Suppressor macrophage (primary cell): Measurements from ENCODE around the gene ATP6V1C2.
"Not testable (repeated sequence)": the region's sequence is repeated elsewhere in the genome, so short reads cannot be mapped to it uniquely, and the experiment has no call there.

ENCODE experiments used
- DNase-seq, 4 experiments: peaks; one replicate each; pipeline ENCODE4 v3.0.0-alpha.2; 2020 to 2022

ATP6V1C2 gene

GRCh38 chr2:10786240-10786982 lies 65.0 kb downstream of the ATP6V1C2 start:
- no peak for DNase-seq

GRCh38 chr2:10787176-10787968 lies 65.9 kb downstream of the ATP6V1C2 start:
- peak; percentile 16 to 57 (median 37) for DNase-seq

GRCh38 chr2:10788855-10789254 lies 67.4 kb downstream of the ATP6V1C2 start:
- no peak for DNase-seq

- no peak for DNase-seq
Measured at GRCh38 chr2:10790228-10790973, 69.0 kb downstream of the ATP6V1C2 start.

GRCh38 chr2:10792001-10792634 lies 70.7 kb downstream of the ATP6V1C2 start:
- no peak for DNase-seq

- no peak for DNase-seq
Measured at GRCh38 chr2:10792660-10793400, 71.4 kb downstream of the ATP6V1C2 start.

GRCh38 chr2:10793816-10794215 lies 72.4 kb downstream of the ATP6V1C2 start:
- no peak for DNase-seq

GRCh38 chr2:10794876-10795275 lies 73.4 kb downstream of the ATP6V1C2 start:
- no peak for DNase-seq

GRCh38 chr2:10795508-10796046 lies 74.1 kb downstream of the ATP6V1C2 start:
- no peak for DNase-seq

GRCh38 chr2:10796703-10797102 lies 75.3 kb downstream of the ATP6V1C2 start:
- no peak for DNase-seq

GRCh38 chr2:10798783-10799182 lies 77.4 kb downstream of the ATP6V1C2 start:
- DNase-seq = no peak

- no peak for DNase-seq
Measured at GRCh38 chr2:10800163-10800562, 78.7 kb downstream of the ATP6V1C2 start.

- DNase-seq = no peak
Measured at GRCh38 chr2:10802657-10803056, 81.2 kb downstream of the ATP6V1C2 start.

GRCh38 chr2:10805990-10806389 lies 84.6 kb downstream of the ATP6V1C2 start:
- DNase-seq = not testable (repeated sequence)

GRCh38 chr2:10806543-10806942 lies 85.1 kb downstream of the ATP6V1C2 start:
- DNase-seq = no peak

GRCh38 chr2:10810202-10811161 lies 89.1 kb downstream of the ATP6V1C2 start:
- DNase-seq = peak in 2 of 4 experiments; percentile 16 to 28

- peak in 1 of 4 experiments; percentile 22 for DNase-seq
Measured at GRCh38 chr2:10811517-10811916, 90.1 kb downstream of the ATP6V1C2 start.

GRCh38 chr2:10812362-10813162 lies 91.1 kb downstream of the ATP6V1C2 start, which contains the start of gene PDIA6:
Gene PDIA6 (minus strand): TSS chr2:10812785. CDS start chr2:10812696, 89 bp downstream.
- peak; percentile 99 to 100 (median 100) for DNase-seq
